Stimulated activated CD4-positive, alpha-beta T cell treated with anti-CD3 and anti-CD28 coated beads, TNF-alpha, amount 100 ng/mL, for 48 hours (primary cell): Measurements from ENCODE around the gene RPL26.
"Not testable (repeated sequence)": the region's sequence is repeated elsewhere in the genome, so short reads cannot be mapped to it uniquely, and the experiment has no call there.

Experiments
- DNase-seq, 3 donors: peaks; one replicate each; pipeline ENCODE4 v3.0.0-alpha.2; 2020; ENCODE audit warnings: low read depth in 3 of 3

The RPL26 gene

DNA sequence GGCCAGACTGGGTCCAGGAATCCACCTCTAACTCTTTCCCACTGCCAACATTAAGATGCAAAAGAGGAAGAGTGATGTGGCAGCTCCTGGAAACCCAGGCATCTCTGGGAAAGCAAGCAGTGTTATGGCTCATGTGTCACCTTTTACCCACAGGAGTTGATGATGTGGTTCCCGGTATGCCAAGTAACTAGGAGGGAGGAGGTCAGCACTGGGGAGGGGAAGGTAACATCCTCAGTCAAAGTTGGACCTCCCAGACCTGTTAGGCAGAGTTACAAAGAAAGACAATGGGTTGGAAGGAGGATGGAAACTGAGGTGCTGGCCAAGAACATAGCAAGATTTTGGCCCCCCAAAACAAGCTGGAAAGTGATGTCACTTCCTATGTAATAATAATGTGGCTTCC lies 17.9 kb downstream of the RPL26 start:
- no peak for DNase-seq

DNA sequence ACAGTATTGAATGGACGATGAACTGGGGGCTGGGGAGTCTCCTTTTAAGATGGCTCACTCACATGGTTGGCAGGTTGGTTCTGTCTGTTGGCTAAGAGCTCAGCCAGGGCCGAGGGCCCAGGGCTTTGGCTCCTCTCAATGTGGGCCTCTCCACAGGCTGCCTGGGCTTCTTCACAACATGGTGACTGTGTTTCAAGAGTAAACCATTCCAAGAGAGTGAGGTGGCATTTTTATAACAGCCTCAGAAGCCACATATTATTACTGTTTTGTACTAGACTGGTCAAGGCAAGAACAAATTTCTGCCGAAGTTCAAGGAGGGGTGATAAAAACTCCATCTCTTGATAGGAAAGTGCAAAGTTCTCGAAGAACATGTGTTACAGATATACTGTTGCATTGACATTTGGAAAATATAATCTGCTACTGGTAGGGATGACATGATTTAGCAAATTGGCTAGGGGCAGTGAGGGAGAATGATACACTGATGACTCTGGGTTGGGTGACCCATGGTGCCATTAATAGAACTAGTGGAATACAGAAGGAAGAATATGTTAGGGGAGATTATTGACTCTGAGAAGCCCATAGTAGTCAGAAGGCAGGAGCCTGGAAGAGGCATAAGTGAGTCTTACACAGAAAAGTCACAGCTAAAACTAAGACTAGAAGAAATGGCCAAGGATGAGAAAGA lies 20.2 kb downstream of the RPL26 start:
- DNase-seq: no peak

DNA sequence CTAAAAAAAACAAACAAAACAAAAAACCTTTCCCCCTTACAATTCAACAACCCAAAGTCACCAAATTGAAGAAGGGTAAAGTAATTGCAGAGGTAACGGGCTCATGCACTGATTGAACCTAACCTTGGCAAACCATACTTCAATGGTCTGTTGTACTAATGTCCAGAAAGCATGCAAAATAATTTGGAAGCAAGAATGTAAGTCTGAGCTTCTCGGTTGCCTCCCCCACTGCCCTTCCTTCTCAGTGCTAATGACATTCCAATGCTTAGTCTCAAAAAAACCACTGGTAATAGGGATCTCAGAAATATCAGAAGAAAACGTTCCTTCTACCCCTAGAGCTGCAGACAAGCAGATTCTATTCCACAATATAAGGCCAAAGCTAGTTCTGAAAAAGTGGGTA lies 22.2 kb downstream of the RPL26 start:
- DNase-seq: no peak

DNA sequence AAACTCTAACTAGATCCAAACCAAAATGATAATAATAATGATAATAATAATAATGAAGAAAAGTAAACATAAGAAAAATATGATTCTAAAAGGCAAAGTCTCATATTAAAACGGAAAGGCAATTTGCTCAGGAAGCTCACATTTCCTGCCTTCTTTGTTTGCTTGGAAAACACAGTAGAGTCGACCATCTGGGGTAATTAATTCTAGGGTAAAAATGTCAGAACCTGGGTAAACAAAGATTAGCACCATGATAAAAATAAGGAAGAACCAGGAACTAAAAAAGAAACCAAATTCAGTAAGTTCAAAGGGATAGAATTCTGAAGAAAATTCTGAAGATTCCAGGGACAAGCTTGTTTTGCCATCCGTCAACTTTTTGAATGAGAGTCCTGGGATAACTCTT lies 22.7 kb downstream of the RPL26 start:
- DNase-seq: no peak

DNA sequence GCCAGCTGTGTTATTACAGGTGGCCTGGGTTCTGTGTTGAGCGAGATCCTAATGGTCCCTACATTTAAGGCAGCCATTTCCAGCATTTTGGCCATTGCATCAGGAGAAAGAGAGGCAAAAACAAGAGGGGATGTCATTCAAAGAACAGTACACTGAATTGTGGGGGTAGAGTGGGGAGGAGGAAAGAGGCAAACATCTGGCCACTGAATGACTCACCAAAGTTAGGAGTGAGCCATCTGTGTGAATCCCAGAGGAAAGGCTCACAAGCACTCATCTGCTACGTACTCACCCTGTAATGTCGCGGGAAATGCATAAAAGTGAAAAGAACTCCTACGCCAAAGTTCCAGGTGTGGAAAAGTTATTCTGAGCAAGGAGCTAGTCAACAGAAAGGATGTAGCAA lies 23.2 kb downstream of the RPL26 start:
- no peak for DNase-seq

DNA sequence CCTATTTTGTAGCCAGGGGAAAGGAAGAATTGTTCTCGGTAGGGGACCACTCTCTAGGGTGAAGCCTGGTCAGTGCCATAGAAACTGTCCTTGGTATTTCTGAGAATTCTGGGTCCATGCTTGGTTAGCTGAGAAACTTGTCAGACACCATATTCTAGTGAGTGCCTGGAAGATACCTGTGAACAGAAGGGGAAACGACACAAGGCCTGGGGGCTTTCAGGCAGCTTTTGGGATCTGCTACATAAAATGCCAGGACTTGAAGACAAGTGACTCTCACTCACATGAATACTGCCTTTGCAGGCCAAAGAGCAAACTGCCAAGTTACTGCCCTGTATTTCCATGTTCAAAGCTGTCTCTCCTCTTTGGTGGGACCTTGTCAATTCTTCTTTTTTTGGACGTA lies 25.1 kb downstream of the RPL26 start:
- DNase-seq: no peak

DNA sequence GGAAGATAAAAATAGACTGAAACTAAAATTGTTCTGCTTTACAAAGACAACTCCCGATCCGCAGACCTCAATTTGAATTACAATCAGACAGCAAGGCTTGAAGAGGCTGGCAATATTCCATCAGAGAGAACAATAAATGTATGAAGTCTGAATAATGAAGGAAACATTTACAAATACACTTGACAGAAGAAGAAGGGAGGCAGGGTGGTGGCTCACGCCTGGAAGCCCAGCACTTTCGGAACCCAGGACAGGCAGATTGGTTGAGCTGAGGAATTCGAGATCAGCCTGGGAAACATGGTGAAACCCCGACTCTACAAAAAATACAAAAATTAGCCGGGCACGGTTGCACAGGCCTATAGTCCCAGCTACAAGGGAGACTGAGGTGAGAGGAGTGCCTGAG lies 28.8 kb downstream of the RPL26 start:
- no peak for DNase-seq

DNA sequence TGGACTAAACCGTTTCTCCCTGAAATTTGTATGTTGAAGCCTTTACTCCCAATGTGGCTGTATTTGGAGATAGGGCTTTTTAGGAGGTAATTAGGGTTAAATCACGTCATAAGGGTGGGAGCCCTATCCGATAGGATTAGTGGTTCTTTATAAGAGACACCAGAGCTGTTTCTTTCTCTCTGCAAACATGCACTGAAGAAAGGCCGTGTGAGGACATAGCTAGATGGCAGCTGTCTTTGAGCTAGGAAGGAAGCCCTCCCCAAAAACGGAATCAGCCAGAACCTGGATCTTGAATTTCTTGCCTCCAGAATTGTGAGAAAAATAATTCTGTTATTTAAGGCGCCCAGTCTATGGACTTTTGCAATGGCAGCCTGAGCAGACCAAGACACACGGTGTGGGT lies 29.3 kb downstream of the RPL26 start:
- no peak for DNase-seq

DNA sequence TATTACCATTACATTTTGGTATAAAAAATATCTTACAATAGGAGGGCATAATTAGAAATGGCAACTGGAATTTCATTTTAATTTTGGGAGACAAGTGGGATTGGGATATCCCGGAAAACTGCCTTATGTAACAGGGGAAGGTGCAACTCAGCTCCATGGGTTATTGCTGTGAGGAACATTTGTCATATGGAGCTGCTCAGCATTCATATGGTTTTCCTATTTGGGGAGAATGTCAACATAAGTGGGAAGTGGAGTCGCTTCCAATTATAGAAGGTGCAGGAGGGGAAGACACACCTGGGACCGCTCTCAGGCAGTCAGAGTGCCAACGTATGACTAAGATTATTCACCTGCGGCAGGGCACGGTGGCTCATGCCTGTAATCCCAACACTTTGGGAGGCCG lies 32.7 kb downstream of the RPL26 start:
- DNase-seq: no peak

DNA sequence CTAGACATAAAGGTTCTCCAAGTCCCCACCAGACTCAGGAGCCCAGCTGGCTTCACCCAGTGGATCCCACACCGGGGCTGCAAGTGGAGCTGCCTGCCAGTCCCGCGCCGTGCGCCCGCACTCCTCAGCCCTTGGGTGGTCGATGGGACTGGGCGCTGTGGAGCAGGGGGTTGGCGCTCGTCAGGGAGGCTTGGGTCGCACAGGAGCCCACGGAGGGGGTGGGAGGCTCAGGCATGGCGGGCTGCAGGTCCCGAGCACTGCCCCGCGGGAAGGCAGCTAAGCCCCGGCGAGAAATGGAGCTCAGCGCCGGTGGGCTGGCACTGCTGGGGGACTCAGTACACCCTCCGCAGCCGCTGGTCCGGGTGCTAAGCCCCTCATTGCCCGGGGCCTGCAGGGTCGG lies 36.0 kb downstream of the RPL26 start:
- not testable (repeated sequence) for DNase-seq

DNA sequence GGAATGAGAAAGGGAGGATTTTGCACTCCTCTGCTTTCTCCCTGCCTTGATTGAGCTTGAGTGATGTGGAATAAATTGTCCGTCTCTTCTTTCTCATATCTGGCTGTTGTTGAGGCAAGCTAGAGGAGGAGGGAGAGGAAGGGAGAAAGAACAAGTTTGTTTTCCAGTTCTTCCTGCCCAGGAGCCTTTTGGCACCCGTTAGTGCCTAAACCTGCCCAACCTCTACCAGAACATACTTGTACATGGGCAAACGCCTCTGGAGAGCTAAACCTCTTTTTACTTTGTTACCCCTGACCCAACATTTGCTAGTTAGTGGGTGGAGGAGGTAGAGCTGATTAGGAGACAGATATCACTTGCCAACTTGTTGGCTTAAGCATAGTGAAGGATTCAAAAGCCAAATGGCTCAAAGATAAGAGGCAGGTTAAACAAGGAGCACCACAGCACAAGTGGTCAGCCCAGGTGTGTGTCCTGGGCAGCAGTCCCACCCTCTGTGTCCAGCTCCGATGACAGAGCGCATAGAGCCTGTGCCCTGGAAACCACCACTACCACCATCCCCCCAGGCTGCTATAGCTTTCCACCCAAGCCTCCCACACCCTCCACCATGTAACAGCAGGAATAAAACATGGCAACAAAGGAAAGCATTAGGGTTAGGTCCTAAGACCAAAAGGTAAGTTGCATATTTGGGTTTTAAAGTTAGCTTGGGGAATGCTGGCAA lies 36.9 kb downstream of the RPL26 start:
- DNase-seq: no peak

DNA sequence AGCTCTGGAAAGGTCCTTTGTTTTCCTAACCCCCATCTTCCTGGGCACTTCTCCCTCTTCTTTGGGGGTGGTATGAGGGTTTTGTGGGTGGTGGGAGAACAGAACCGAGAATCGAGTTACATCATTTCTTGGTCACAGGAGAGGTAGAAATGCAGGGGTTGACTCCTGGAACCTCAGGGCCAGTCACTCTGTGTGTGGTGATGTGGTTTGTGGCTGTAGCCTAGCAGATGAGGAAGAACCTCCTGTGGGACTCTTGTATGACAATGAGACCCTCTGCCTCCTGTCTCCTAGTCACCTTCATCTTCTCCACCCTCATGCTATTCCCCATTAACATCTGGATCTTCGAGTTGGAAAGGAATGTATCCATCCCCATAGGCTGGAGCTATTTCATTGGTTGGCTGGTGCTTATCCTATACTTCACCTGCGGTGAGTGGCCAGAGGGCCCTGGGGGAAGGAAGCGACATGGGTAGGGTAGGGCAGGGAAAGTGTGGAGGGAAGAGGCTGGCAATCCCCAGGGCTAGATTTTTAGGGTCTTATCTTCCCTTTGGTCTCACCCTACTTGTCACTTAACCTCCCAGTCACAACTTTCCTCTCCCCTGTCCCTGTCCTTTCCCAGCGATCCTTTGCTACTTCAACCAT lies 37.8 kb downstream of the RPL26 start:
- no peak for DNase-seq

DNA sequence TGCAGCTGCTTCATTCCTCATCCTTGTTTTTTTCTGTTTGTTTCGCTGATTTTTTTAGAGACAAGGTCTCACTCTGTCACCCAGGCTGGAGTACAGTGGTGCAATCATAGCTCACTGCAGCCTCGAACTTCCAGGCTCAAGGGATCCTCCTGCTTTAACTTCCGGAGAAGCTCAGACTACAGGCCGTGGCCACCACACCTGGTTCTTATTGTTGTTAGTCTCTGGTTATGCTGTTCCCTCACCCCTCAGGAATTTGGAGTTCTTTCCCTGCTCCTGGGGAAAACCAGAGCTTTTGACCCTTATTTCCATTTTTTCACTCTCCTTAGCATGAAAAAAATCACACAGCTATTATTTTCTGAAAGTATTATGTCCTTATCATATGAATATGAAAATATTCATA lies 41.5 kb downstream of the RPL26 start:
- DNase-seq: no peak

DNA sequence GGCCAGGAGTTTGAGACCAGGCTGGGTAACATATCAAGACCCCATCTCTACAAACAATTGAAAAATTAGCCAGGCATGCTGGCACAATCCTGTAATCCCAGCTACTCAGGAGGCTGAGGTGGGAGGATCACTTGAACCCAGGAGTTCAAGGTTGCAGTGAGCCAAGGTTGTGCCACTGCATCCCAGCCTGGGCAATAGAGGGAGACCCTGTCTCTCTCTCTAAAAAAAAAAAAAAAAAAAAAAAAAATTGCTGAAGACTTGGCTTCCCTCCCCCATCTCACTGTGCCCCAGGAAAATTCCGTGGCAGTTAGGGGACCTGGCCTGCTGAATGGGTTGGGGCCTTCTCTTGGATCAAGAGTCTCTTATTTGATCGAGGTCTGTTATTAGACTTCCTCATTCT lies 43.5 kb downstream of the RPL26 start, which contains the start of gene ODF4:
Gene ODF4, plus strand, starts transcription at position 301 of the 400 bp plus-strand sequence. CDS start 212 bp downstream, outside the sequence.
- DNase-seq: no peak

DNA sequence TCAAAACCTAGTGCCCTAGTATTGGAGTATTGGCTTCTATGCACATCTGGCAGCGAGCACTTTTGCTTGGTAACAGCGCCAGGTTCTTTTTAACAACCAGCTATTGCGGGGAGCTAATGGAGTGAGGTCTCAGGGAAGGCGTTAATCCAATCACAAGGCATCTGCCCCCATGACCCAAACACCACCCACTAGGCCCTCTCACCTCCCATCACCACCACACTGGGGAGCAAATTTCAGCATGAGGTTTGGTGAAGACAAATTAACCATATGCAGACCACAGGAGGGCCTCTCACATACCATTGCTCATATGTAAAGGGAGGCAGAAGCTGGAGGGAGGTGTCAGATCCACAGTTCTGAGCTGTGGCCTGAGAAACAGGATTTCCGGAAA lies 44.2 kb downstream of the RPL26 start:
- no peak for DNase-seq

DNA sequence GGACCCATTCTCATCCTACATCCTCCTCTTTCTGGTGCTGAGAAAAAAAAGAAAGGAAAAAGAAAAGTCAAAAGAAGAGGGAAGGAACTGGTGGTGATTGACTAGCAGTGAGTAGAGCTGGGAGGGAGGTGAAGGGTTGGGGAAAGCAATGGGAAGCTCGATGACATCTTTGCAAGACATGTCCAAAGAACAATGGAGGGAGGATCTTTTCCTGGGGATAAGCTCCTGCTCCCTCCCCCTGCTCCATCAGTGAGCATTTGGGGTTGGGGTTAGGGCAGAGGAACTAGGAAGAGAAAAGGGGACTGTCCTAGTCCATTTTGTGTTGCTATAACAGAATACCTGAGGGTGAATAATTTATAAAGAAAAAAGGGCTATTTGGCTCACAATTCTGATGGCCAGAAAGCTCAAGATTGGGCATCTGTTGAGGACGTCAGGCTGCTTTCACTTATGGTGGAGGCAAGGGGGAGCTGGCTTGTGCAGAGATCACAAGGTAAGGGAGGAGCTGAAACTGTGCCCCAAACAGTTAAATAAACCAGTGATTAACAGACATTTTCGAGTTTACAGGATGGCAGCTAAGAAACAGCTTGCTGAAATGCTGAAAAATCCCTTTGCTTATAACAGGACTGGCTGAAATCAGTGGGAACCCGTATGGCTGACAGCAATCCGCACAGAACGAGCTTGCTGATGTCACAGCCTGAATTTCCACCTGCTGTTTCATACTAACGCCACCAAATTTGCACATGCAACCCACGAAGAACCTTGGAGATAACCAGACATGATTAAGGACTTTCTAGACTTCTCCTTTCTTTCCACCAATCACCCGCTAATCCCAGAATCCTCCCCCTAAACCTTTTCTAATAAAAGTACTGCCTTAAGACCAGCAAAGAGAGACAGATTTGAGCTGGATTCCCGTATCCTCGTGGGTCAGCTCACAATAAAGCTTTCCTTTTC lies 44.9 kb downstream of the RPL26 start:
- no peak for DNase-seq

DNA sequence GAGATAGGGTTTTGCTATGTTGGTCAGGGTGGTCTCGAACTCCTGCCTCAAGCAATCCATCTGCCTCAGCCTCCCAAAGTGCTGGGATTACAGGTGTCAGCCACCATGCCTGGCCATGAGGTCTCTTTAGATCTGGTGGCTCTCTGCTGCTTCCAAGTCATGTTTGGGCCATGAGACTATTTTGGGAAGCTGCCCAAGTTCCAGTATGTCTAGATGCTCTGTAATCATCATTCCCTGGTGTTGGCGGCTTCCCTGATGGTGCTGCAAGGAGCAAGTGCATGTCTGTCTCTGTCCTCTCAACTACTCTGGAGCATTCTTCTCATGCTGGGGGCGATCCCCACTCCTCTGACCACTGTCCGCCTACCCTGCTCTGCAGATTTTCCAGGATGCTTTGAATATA lies 49.7 kb downstream of the RPL26 start:
- DNase-seq: no peak

DNA sequence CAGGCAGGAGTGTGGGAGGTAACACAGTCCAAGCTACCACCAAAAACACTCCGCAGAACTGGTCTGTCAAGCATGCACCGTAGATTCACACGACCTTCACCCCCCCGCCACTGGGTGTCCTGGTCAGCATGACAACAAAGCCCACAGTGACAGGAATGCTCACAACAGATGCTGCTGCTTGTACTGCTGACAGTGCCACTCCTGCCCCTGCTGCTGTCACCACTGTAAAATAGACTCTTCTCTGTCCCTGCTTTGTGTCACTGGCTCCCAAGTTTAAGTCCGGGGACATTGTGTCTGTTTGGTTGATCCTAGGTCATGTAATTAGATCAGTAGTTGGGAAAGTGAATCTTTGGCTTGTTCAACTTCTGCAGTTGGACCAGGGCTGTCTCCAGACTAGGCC lies 50.3 kb downstream of the RPL26 start:
- DNase-seq: no peak

DNA sequence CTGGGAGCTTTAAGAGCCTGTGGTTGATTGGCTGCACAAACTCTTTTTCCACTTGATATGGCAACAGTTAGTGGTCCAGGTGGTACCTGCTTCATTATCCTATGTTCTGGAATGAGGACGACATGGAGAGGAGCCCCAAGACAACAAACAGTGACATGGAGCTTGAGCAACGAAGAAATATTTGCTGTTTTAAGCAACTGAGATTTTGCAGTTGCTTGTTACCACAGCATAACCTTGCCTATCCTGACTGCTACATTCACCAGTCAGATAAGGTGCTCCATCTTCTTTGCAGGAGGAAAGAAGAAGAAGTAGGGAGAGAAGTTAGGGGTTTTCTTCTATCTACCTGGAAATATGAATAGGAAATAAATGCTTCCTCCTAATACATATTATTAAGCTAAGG lies 50.9 kb downstream of the RPL26 start:
- no peak for DNase-seq
